Measurements from ENCODE around the gene IL13RA1. TPM values are rescaled to one million over a fixed set of nuclear protein-coding genes. Genes with fewer than 3 reads are reported as not detected.

Gene IL13RA1
- polyA plus RNA-seq, 1 donor (not counting 4 experiments of a cell fraction or from before 2014, with no cell fraction given), result 27.8 TPM

DNA sequence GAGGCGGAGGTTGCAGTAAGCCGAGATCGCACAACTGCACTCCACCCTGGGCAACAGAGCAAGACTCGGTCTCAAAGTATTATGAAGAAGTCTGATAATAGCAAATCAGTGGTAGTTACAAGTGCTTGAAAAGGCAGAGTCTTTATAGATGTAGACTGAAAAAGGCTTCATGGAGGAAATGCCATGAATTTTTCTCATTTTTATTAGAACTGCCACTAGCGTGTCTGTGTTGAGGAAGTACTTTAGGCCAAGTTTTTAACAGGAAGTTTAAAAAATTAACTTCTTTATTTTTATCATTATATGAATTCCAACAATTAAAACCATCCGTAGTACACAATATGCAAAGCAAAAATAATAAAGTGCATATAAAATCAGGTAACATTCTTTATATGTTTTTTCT lies 32.8 kb upstream of the IL13RA1 start:
- H3K79me2 ChIP-seq (ENCODE audit: control insufficient read depth, insufficient read depth, low read length), result no peaks in the 10 kb centered on the region
- H3K9me3 ChIP-seq (ENCODE audit: control insufficient read depth, low read depth, low read length), result no peaks in the 10 kb centered on the region
- peaks cover 15% of the 10 kb centered on the region for H3K4me1 ChIP-seq (ENCODE audit: control insufficient read depth, extremely low read depth, insufficient read depth, low read length)
- no peaks in the 10 kb centered on the region for H4K20me1 ChIP-seq (ENCODE audit: control insufficient read depth, extremely low read depth, insufficient read depth, low read length)
- no peak overlapping the region for H3K9ac ChIP-seq (ENCODE audit: control insufficient read depth, extremely low read depth, insufficient read depth, low read length)
- H3K4me2 ChIP-seq (ENCODE audit: control insufficient read depth, extremely low read depth, insufficient read depth, low read depth, low read length), result no peak overlapping the region
- no peaks in the 10 kb centered on the region for H3K36me3 ChIP-seq (ENCODE audit: control insufficient read depth in 2 of 2, extremely low read depth in 1 of 2, insufficient read depth in 2 of 2, low read length in 2 of 2)
- TF ChIP-seq EZH2 (IDR thresholded peaks at IDR 0.05; ENCODE audit: low read length), result no peak
- TF ChIP-seq, protein P1, sequence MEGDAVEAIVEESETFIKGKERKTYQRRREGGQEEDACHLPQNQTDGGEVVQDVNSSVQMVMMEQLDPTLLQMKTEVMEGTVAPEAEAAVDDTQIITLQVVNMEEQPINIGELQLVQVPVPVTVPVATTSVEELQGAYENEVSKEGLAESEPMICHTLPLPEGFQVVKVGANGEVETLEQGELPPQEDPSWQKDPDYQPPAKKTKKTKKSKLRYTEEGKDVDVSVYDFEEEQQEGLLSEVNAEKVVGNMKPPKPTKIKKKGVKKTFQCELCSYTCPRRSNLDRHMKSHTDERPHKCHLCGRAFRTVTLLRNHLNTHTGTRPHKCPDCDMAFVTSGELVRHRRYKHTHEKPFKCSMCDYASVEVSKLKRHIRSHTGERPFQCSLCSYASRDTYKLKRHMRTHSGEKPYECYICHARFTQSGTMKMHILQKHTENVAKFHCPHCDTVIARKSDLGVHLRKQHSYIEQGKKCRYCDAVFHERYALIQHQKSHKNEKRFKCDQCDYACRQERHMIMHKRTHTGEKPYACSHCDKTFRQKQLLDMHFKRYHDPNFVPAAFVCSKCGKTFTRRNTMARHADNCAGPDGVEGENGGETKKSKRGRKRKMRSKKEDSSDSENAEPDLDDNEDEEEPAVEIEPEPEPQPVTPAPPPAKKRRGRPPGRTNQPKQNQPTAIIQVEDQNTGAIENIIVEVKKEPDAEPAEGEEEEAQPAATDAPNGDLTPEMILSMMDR (optimal IDR thresholded peaks at IDR 0.05 in 1 of 3, IDR thresholded peaks at IDR 0.05 in 1 of 3, conservative IDR thresholded peaks at IDR 0.05 in 1 of 3; ENCODE audit: extremely low read depth in 1 of 3, insufficient read depth in 2 of 3, low read length in 3 of 3), result no peak
- no peaks in the 10 kb centered on the region for H3K27me3 ChIP-seq (ENCODE audit: control insufficient read depth, extremely low read depth, insufficient read depth, low read length)
- FAIRE-seq (no peak), DNase-seq (ENCODE audit: low read depth, low spot score) (no peak)
- no peak overlapping the region for H3K27ac ChIP-seq (ENCODE audit: control insufficient read depth, insufficient read depth, low read length)
- H3K9me1 ChIP-seq (ENCODE audit: control insufficient read depth, extremely low read depth, insufficient read depth, low read length), result no peaks in the 10 kb centered on the region
- dilution Hi-C loops (cut with MboI; ENCODE audit: extremely low pct_ligation_motif_present, low sequenced_read_pairs), result no loop called here
- H3K4me3 ChIP-seq (ENCODE audit: control insufficient read depth in 2 of 3, extremely low read depth in 1 of 3, insufficient read depth in 2 of 3, low read depth in 1 of 3, low read length in 3 of 3), result no peak overlapping the region
- H2AFZ ChIP-seq (ENCODE audit: control insufficient read depth, low read length), result no peak overlapping the region

DNA sequence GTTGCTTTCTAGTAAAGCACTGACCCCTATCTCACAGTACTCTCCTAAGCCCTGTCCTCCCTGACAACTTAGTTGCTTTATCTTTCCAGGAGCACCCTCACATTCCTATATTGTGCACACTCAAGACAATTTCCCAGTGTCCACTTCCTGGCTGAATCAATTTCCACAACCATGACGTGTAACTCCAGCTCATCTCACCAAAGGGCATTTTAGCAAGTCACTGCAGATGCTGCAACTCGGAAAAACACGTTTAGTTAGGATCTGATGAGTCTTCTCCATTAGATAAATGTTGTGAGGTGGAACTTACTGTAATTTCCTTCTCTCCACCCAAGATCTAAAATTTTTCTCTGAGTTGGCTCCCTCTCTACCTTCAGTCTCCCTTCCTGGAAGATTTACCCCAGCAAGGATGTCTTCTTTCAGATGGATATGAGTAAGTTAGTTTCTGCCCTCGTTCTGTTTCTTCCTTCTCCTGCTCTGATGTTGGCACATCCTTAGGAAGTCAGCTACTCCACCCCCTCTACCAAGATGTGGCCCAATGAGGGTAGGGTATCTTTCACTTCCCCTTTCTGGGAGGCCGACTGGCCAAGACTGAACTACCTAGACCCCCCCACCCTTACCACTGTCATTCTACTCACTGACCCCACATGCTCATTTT lies 28.8 kb upstream of the IL13RA1 start:
- TF ChIP-seq, protein P1 (optimal IDR thresholded peaks at IDR 0.05 in 1 of 3, IDR thresholded peaks at IDR 0.05 in 1 of 3, conservative IDR thresholded peaks at IDR 0.05 in 1 of 3; ENCODE audit: extremely low read depth in 1 of 3, insufficient read depth in 2 of 3, low read length in 3 of 3), result no peak
- no peak for TF ChIP-seq EZH2 (IDR thresholded peaks at IDR 0.05; ENCODE audit: low read length)
- no peaks in the 10 kb centered on the region for H4K20me1 ChIP-seq (ENCODE audit: control insufficient read depth, extremely low read depth, insufficient read depth, low read length)
- H3K27ac ChIP-seq (ENCODE audit: control insufficient read depth, insufficient read depth, low read length), result peak overlapping the region; percentile 68
- peak overlapping the region; percentile 76 for H2AFZ ChIP-seq (ENCODE audit: control insufficient read depth, low read length)
- H3K4me2 ChIP-seq (ENCODE audit: control insufficient read depth, extremely low read depth, insufficient read depth, low read depth, low read length), result peak overlapping the region; percentile 64
- FAIRE-seq (peak; percentile 85), DNase-seq (ENCODE audit: low read depth, low spot score) (peak; percentile 5)
- peaks cover 15% of the 10 kb centered on the region for H3K4me1 ChIP-seq (ENCODE audit: control insufficient read depth, extremely low read depth, insufficient read depth, low read length)
- peak overlapping the region in 1 of 3 experiments; percentile 21 for H3K4me3 ChIP-seq (ENCODE audit: control insufficient read depth in 2 of 3, extremely low read depth in 1 of 3, insufficient read depth in 2 of 3, low read depth in 1 of 3, low read length in 3 of 3)
- dilution Hi-C loops (cut with MboI; ENCODE audit: extremely low pct_ligation_motif_present, low sequenced_read_pairs), result no loop called here
- no peak overlapping the region for H3K9ac ChIP-seq (ENCODE audit: control insufficient read depth, extremely low read depth, insufficient read depth, low read length)
- H3K9me3 ChIP-seq (ENCODE audit: control insufficient read depth, low read depth, low read length), result no peaks in the 10 kb centered on the region
- H3K36me3 ChIP-seq (ENCODE audit: control insufficient read depth in 2 of 2, extremely low read depth in 1 of 2, insufficient read depth in 2 of 2, low read length in 2 of 2), result no peaks in the 10 kb centered on the region
- H3K27me3 ChIP-seq (ENCODE audit: control insufficient read depth, extremely low read depth, insufficient read depth, low read length), result no peaks in the 10 kb centered on the region
- no peaks in the 10 kb centered on the region for H3K9me1 ChIP-seq (ENCODE audit: control insufficient read depth, extremely low read depth, insufficient read depth, low read length)
- H3K79me2 ChIP-seq (ENCODE audit: control insufficient read depth, insufficient read depth, low read length), result no peaks in the 10 kb centered on the region

Measured in keratinocyte (primary cell).